Measurements from ENCODE around the gene OR2T27. TPM values are rescaled to one million over a fixed set of nuclear protein-coding genes. Genes with fewer than 3 reads are reported as not detected.

OR2T27 gene, protein sequence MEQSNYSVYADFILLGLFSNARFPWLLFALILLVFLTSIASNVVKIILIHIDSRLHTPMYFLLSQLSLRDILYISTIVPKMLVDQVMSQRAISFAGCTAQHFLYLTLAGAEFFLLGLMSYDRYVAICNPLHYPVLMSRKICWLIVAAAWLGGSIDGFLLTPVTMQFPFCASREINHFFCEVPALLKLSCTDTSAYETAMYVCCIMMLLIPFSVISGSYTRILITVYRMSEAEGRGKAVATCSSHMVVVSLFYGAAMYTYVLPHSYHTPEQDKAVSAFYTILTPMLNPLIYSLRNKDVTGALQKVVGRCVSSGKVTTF
- not detected in 2 replicates for total RNA-seq

DNA sequence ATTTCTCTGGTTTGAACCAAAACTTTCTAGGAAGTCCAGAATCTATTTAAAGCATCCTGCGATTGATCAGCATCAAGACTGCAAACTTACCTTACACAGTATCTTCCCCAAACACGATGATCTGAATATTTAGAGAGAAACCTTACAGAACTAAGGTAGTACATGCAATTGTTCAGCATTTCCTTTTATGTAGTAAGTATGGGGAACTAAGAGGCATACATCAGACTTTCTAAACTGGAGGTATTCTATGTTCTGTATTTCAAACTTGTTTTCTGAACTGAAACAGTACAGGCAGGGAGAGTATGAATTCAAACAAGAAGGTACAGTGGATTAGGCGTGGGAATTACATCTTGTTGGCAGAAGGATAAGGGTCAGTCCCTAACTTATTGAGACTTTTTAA lies at the start of gene OR2T27:
Gene OR2T27, minus strand, starts transcription at position 175 of the 400 bp plus-strand sequence. CDS start 4,644 bp downstream, outside the sequence.

DNA sequence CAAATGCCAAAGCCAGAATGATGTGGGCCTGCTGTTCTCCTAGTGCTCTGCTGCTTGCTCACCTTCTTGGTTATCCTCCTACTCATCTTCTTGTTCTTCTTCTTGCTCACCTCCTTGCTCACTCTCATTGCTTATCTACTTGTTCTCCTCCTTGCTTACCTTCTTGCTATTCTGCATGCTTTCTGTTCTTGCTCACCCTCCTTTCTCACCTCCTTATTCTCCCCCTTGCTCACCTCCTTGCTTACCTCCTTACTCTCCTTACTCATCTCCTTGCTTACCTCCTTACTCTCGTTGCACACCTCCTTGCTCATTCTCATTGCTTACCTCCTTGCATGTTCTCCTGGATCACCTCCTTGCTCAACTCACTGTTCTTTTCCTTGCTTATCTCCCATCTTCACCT lies 47.4 kb upstream of the OR2T27 start, which contains the start of gene OR14I1:
Gene OR14I1, minus strand, starts transcription at position 53 of the 400 bp plus-strand sequence.

DNA sequence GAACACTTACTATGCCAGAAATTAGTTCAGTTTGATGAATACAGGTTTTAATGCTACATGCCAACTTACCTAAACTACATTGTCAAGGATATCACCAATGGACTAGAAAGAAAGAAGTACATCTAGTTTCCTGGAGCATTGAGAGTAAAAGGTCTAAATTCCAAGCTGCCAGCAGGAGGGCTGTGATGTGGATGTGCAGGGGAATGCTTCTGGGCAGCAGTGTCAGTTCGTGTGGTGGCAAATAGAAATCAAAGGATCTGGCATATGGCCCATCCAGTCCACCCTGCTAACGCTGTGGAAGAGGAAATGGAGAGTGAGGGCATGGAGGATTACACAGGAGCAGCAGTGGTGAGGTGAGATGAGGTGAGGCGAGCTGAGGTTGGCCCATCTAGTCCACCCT lies 10.2 kb downstream of the OR2T27 start, which contains the start of gene OR2T35:
Gene OR2T35, minus strand, starts transcription at position 101 of the 400 bp plus-strand sequence. CDS start 6,020 bp downstream, outside the sequence.

DNA sequence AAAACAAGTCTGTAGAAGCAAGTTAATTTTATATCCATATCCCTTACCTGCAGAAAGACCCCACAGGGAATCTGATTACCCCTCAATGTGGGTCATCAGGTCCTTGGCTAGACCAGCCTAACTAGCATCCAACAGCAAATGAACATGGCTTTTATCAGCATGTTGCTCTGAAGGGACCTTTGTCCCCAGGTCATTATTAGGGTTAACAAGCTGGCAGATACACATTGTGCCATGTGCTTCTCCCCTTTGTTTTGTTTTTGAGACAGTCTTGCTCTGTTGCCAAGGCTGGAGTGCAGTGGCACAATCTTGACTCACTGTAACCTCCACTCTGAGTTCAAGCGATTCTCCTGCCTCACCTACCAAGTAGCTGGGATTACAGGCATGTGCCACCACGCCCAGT lies 20.3 kb downstream of the OR2T27 start, which contains the start of gene OR2T11:
Gene OR2T11, minus strand, starts transcription at position 101 of the 400 bp plus-strand sequence. CDS start 7,963 bp downstream, outside the sequence.

Other genes with a start within 250 kb of the OR2T27 start
- not detected in 2 replicates for gene OR2T2, start 209.9 kb downstream of the OR2T27 start, total RNA-seq
- not detected in 2 replicates for gene OR2T3, start 182.2 kb downstream of the OR2T27 start, total RNA-seq
- gene OR2T5, start 166.9 kb downstream of the OR2T27 start, total RNA-seq, result not detected in 2 replicates
- not detected in 2 replicates for gene OR2G6, start 147.5 kb downstream of the OR2T27 start, total RNA-seq
- gene OR2T29, start 92.8 kb downstream of the OR2T27 start, total RNA-seq, result not detected in 2 replicates
- not detected in 2 replicates for gene OR2T34, start 80.8 kb downstream of the OR2T27 start, total RNA-seq
- not detected in 2 replicates for gene OR2T10, start 57.8 kb downstream of the OR2T27 start, total RNA-seq
- gene OR2T11, start 20.4 kb downstream of the OR2T27 start, total RNA-seq, result not detected in 2 replicates
- gene OR2T35, start 10.2 kb downstream of the OR2T27 start, total RNA-seq, result not detected in 2 replicates
- not detected in 2 replicates for gene OR14I1, start 47.2 kb upstream of the OR2T27 start, total RNA-seq
- not detected in 2 replicates for gene LYPD8, start 100.2 kb upstream of the OR2T27 start, total RNA-seq
- gene SH3BP5L, start 170.4 kb upstream of the OR2T27 start, total RNA-seq, result 24.0 and 27.6 TPM in 2 replicates
- 11.6 and 23.0 TPM in 2 replicates for gene ZNF672, start 182.7 kb upstream of the OR2T27 start, total RNA-seq
- gene ZNF692, start 203.6 kb upstream of the OR2T27 start, total RNA-seq, result 15.3 and 18.4 TPM in 2 replicates